Tibial artery (tissue), 4 donors: Measurements from ENCODE around the gene CDC5L.
A peak's percentile ranks its signal among the peaks of the same experiment; 100 is the strongest.
"Not testable (repeated sequence)": the region's sequence is repeated elsewhere in the genome, so short reads cannot be mapped to it uniquely, and the experiment has no call there.

Experiments
- DNase-seq, 2 donors: peaks; one replicate each; pipeline ENCODE4 v3.0.0-alpha.2; 2019
- H3K27ac ChIP-seq, 2 donors: fragments of 200-600 bp; sonication (generic) in 1 of 2; 1 replicate in 1 of 2; 2 replicates in 1 of 2; pipeline ENCODE4 v1.5.1; 2018 to 2019; ENCODE audit warnings: mild to moderate bottlenecking in 1 of 2
- H3K27me3 ChIP-seq, 2 donors: fragments of 200-600 bp; sonication (generic) in 1 of 2; one replicate each; pipeline versions ENCODE4 v1.5.1 to v1.6.0; 2016 to 2019
- H3K36me3 ChIP-seq, 3 donors: fragments of 200-600 bp; sonication (generic) in 2 of 3; one replicate each; pipeline ENCODE4 v1.5.1; 2016 to 2019; ENCODE audit warnings: mild to moderate bottlenecking in 2 of 3
- H3K4me1 ChIP-seq, 4 donors: fragments of 200-600 bp; sonication (generic) in 2 of 4; 1 replicate in 3 of 4; 2 replicates in 1 of 4; pipeline ENCODE4 v1.5.1; 2016 to 2019
- H3K4me3 ChIP-seq, 2 donors: fragments of 200-600 bp; sonication (generic) in 1 of 2; 1 replicate in 1 of 2; 2 replicates in 1 of 2; pipeline ENCODE4 v1.5.1; 2018 to 2019; ENCODE audit warnings: mild to moderate bottlenecking in 2 of 2
- H3K9me3 ChIP-seq, 3 donors: fragments of 200-600 bp; sonication (generic) in 1 of 3; one replicate each; pipeline ENCODE4 v1.5.1; 2016 to 2019
- CTCF ChIP-seq, 2 experiments: fragments of 200-600 bp in 1 of 2; fragments of 450-650 bp in 1 of 2; IDR thresholded peaks; one replicate each; pipeline ENCODE4 v1.5.1; 2017 to 2019; ENCODE audit warnings: antibody characterized with exemption in 2 of 2, mild to moderate bottlenecking in 1 of 2, moderate library complexity in 1 of 2
- intact Hi-C: fragments of 100-400 bp; cut with DNase I; formaldehyde crosslinking; loops from one replicate; pipeline ENCODE4 v1.15.0; 2023; ENCODE audit warnings: low total_unique reads

The CDC5L gene

GRCh38 chr6:44341095-44341890 lies 46.2 kb upstream of the CDC5L start:
- intact Hi-C loops, result no loop called here
- no peak for TF ChIP-seq CTCF (IDR thresholded peaks at IDR 0.05)
- Histone ChIP-seq H3K9me3 (no peaks in the 10 kb centered on the region), H3K36me3 (no peaks in the 10 kb centered on the region), H3K27ac (no peak overlapping the region), H3K4me1 (peaks cover 0 to 23% (median 7%) of the 10 kb centered on the region in 4 donors), H3K4me3 (no peak overlapping the region), H3K27me3 (peaks cover 0 to 41% of the 10 kb centered on the region in 2 donors)
- no peak for DNase-seq

GRCh38 chr6:44342052-44342451 lies 45.5 kb upstream of the CDC5L start:
- Histone ChIP-seq H3K4me1 (peaks cover 0 to 23% (median 7%) of the 10 kb centered on the region in 4 donors), H3K4me3 (peak overlapping the region; percentile 13 to 41), H3K9me3 (no peaks in the 10 kb centered on the region), H3K27me3 (peaks cover 0 to 40% of the 10 kb centered on the region in 2 donors), H3K27ac (no peak overlapping the region), H3K36me3 (no peaks in the 10 kb centered on the region)
- TF ChIP-seq CTCF (IDR thresholded peaks at IDR 0.05), result no peak
- DNase-seq, result peak in 1 of 2 donors; percentile 23
- intact Hi-C loops, result no loop called here

- peaks cover 0 to 23% (median 7%) of the 10 kb centered on the region in 4 donors for H3K4me1 ChIP-seq
- intact Hi-C loops, result no loop called here
- H3K4me3 ChIP-seq, result peak within 1 kb of the TSS; percentile 13 to 41
- no peaks in the 10 kb centered on the region for H3K9me3 ChIP-seq
- no peaks in the 10 kb centered on the region for H3K36me3 ChIP-seq
- TF ChIP-seq CTCF (IDR thresholded peaks at IDR 0.05), result no peak
- DNase-seq, result peak in 1 of 2 donors; percentile 25
- H3K27me3 ChIP-seq, result peaks cover 0 to 38% of the 10 kb centered on the region in 2 donors
- H3K27ac ChIP-seq, result no peak within 1 kb of the TSS
These were observed 45.0 kb upstream of the CDC5L start, which contains the start of gene SPATS1 for GRCh38 chr6:44342489-44342888. Gene SPATS1 (plus strand): TSS chr6:44342650. CDS start chr6:44343096, 446 bp downstream.

- DNase-seq, H3K27ac ChIP-seq, H3K9me3 ChIP-seq, H3K4me3 ChIP-seq, intact Hi-C loops, H3K36me3 ChIP-seq: not testable (repeated sequence)
- peaks cover 0 to 27% of the 10 kb centered on the region in 2 donors for H3K27me3 ChIP-seq
- H3K4me1 ChIP-seq, result peaks cover 0 to 12% (median 7%) of the 10 kb centered on the region in 4 donors
These were observed 40.7 kb upstream of the CDC5L start for GRCh38 chr6:44346818-44347217.

- peaks cover 0 to 8% of the 10 kb centered on the region in 2 donors for H3K27me3 ChIP-seq
- intact Hi-C loops, result no loop called here
- DNase-seq, result no peak
- no peak for TF ChIP-seq CTCF (IDR thresholded peaks at IDR 0.05)
- H3K4me1 ChIP-seq, result no peaks in the 10 kb centered on the region
- H3K27ac ChIP-seq, result no peak overlapping the region
- H3K4me3 ChIP-seq, result no peak overlapping the region
- no peaks in the 10 kb centered on the region for H3K36me3 ChIP-seq
- no peaks in the 10 kb centered on the region for H3K9me3 ChIP-seq
These were observed 37.4 kb upstream of the CDC5L start for GRCh38 chr6:44349904-44350649.

GRCh38 chr6:44350650-44350994 lies 36.9 kb upstream of the CDC5L start:
- intact Hi-C loops, H3K27me3 ChIP-seq, H3K9me3 ChIP-seq, H3K4me1 ChIP-seq, H3K4me3 ChIP-seq, H3K36me3 ChIP-seq, DNase-seq, H3K27ac ChIP-seq: not testable (repeated sequence)
